Measurements from ENCODE around the gene IFNA2.
"Not testable (repeated sequence)": the region's sequence is repeated elsewhere in the genome, so short reads cannot be mapped to it uniquely, and the experiment has no call there.

The IFNA2 gene
- 0 reads per million in 2 donors for total RNA-seq

DNA sequence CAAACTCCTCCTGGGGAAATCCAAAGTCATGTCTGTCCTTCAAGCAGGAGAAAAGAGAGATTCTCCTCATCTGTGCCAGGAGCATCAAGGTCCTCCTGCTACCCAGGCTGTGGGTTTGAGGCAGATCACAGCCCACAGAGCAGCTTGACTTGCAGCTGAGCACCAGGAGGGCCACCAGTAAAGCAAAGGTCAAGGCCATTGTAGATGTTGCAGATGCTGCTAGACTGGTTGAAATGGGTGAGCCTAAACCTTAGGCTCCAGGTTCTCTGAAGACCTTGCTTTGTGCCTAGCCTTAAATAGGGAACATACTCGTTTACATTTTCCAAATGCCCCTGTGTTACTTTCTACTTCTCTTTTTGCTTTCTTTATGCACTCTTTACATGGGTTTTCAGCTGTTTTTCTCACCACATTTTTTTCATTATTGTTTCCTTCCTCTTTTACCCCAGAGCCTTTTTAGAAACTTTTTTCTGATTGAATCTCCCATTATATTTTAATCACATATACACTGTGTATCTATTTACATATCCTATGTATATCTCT is at the start of gene IFNA2:
IFNA2 (minus strand) TSS at position 268 of the 540 bp plus-strand sequence; CDS start at position 199, 69 bp downstream.
- DNase-seq, result no peak

DNA sequence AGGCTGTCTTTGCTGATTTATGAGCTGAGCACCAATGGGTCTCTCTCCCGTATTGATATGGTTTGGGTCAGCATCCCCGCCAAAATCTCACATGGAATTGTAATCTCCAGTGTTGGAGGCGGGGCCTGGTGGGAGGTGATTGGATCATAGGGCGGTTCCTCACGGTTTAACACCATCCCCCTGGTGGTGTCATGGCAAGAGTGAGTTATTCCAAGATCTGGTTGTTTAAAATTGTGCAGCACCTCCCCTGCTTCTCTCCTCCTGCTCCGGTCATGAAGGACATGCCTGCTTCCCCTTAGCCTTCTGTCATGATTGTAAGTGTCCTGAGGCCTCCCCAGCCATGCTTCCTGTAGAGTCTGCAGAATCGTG is 49.8 kb upstream of the IFNA2 start:
- not testable (repeated sequence) for DNase-seq

DNA sequence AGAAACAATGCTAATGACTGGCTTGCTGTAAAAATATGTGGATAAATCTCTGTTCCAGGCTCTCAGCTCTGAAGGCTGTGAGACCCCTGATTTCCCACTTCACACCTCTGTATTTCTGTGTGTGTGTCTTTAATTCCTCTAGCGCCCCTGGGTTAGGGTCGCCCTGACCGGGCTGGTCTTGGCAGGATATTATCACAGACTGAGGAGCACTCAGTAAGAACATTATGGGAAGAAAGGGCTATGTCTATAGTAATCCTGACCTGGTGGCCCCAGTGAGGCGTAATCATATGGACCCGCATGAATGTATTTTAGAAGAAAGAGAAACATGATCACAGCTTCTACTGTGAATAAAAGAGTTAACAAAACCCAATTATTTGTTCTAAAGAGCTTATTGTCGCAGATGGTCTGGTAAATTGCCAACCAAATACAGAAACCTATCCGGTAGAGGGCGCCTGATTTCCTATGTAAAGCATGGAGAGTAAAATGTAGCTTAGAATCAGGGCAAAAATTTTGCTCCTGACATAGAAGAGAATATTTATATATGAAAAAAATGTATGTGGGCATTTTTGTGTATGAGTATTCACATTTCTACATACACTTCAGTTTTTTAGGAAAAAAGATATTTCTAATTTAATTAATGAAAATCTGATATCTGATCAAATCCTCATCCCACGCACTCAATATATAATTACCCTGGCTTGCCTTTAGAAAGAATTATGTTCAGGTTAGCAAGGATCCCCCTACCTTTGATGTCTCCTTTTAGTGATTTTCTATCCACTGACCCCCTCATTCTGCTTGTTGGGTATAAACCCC is 49.2 kb upstream of the IFNA2 start:
- DNase-seq, result no peak

DNA sequence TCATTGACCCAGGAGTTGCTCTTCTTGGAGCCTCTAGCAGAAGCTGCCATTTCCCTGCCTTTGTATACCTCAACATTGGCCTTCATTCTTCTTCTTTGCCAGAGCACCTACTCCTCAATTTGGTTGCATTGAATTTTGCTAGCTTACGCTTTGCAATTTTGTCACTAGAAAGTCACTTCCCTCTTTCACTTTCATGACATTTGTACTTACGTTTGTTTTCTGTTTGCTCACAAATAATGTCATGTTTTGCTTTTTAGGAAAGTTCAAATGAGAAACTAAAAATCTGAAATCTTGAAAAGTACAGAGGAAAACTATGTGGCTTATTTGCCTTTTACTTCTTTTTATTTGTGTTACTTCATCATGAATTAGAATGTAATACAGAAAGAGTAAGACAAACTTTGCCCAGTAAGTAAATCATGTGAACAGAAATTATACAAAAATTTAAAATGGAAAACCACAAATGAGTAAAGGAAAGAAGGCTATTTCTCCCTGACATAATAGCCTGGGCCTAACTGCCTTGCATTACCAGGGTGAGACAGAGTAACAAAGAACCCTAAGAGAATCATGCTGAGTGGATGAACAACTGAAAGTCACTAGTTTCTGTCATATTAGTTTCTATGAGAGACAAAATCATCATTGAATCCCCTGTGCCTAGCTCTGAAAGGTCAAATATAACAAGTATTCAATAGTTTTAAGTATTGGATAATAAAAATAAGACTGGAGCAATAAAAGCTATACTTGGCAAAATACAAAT is 47.7 kb upstream of the IFNA2 start:
- no peak for DNase-seq

DNA sequence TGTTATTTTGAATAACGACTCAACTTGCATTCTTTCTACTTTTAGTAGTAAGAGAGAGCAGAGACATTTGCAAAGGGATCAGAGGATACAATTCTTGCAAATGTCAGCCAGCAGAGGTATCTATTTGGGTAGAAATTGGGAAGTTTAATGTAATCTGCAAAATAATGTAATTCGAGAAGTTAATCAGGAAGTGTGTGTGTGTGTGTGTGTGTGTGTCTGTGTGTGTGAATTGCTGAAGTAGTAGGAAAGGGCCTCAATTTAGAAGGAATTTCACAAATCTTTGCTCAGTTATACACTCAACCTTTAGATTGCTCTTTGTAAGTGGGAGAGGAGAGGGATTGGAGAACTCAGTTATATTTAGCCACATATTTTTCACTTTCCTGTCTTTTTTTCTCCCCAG is 44.0 kb upstream of the IFNA2 start:
- DNase-seq, result no peak

DNA sequence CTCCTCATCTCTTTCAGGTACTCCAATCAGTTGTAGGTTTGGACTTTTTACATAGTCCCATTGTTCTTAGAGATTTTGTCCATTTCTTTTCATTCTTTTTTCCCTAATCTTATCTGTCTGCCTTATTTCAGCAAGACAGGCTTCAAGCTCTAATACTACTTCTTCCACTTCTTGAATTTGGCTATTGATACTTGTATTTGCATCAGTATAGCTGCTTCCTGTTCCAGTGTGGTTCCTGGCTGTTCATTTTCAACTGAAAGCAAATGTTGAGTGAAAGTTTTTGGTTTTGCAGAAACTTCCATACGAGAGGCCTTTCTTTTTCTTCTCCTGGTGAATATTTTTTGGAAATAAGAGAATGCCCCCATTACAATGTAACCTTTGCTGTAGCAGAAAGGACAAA is 43.0 kb upstream of the IFNA2 start:
- DNase-seq, result no peak

DNA sequence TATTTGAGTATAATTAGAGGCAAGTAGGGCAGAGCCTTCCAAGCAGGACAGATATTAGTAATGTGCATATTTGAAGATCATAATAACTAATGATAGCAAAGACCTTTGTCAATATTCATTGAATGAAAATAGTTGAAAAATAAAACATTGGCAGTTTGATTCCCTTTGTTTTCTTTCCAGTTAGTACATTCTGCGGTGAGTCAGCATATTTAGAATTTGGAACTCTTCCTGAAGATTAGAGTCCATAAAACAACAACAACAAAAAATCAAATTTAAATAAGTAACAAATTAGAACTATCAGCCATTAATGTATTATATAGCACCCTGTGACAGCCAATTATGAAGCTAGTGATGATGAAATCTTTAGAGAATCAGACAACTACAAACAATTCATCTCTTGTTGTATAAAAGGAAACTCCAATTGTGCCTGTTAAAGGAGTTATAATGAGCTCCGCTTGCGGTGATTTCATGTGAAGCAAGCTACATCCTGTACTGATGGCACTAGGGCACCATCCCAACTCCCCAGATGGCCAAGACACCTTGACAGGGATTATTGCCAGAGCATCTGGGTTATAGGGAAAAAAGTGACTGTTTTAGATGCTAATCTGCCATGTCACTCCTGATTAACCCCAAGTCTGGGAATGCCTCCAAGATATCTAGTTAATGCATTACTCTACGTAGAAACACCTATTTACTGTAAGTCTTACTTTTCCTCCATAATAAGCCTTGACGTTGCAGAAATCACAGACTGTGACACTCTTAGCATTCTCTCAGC is 30.5 kb upstream of the IFNA2 start:
- no peak for DNase-seq

DNA sequence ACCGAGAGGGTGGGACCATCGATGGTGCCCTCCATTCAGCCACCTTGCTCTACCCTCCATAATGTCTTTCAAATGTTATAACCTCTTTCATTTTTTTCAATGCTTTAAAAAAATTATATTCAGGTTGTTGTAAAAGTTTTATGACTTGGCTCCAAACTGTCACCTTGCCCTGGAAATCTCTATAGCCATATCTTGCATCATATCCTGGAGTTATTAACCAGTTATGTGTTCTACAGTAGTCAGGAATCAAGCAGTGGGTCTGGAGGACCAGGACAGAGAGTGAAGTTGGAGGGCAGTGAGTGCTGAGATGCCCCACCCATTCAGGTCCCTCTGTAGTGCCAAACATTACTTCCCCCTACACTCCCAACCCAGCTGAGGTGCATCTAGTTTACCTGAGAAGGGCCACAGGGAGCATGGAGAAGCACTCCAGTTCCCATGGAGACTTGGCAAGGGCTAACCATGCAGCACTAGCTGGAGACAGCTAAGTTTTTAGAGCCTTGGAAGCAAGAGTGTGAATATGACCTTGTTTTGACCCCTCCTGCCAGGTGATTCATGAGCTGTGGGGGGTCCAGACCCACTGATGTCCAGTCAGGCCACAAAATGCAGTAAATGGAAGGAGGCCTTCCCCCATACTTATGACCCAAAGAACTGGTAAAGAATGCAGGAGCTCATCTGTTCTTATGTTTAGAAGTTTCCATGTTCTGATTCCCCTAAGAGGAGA is 29.2 kb upstream of the IFNA2 start:
- no peak for DNase-seq

DNA sequence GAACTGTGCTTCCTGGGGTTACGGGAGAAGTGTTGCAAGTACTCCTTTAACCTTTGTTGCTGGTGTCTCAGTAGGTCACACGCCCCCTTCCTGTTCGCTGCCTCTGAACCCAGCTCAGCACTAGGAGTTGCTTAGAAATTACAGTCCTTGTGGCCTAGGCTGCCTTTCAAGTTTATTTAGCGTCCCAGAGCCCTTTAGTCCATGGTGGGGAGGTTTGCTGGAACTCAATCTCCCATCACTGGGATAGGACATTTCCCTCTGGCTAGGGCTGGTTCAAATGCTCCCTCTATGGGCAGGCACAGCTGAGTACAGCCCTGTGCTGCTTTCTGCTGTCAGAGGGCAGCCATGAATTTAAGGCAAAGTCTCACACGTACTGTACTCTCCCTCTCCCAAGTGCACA is 28.4 kb upstream of the IFNA2 start:
- no peak for DNase-seq

DNA sequence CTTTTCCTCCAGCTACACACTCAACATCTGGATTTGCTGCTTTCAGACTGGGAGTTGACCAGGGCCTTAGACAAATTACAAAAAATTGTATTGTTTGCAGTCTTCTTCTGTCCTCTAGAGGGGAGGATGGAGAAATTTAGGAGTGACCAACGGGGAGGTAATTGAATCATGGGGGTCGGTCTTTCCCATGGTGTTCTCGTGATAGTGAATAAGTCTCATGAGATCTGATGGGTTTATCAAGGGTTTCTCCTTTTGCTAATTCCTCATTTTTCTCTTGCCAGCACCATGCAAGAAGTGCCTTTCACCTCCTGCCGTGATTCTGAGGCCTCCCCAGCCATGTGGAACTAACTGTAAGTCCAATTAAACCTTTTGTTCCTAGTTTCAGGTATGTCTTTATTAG is 28.0 kb upstream of the IFNA2 start:
- DNase-seq, result no peak

DNA sequence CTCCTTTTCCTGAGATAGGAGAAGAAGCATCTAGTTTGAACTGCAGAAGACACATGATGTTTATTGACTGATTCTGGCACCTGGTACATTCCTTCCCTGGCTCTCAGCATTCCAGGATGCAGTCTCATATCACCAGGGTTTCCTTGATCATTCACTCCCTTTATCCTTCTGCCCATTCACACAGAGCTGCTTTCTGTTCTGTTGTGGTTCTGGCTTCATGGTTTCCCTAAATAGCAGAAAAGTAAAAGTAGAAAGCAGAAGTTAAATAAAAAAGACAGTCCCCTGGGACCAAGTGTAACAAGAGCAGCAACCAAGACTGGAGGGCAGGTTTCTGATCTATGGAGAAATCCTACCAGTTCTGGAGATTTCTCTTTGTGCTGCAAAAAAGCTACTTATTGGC is 26.9 kb upstream of the IFNA2 start:
- no peak for DNase-seq

DNA sequence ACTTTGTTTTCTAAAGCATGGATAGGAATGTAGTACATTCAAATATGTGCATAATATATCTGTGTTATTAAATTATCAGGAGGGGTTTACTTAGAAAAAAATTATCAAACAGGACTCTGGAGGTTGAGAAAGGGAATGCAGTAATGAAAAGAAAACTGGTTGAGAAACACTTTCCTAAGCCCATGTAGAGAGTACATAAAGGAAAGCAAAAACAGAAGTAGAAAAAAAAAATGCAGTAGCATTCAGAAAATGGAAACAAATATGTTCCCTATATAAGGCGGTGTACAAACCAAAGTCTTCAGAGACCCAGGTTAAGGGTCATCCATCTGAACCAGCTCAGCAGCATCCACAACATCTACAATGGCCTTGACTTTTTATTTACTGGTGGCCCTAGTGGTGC is 23.6 kb upstream of the IFNA2 start, which contains the start of gene IFNA8:
IFNA8 (plus strand) TSS at position 301 of the 400 bp plus-strand sequence; CDS start at position 361, 60 bp downstream.
- no peak for DNase-seq

DNA sequence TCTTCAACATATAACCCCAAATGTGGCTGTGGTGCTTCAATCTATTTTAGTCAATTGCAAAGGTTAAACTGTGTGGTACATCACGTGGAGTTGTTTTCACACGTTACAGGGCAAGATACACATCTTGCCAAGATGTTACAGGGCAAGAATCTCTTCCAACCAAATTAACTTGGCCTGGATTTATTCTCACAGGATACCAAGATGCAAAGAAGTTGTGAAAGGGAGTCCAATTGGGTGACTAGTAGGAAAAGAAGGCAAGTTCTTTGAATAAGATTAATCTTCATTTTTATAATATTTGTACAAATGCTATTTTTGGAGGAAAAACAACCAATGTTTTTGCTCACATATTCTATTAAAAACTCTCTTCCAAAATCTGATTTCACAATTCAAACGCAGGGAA is 18.9 kb upstream of the IFNA2 start:
- no peak for DNase-seq

DNA sequence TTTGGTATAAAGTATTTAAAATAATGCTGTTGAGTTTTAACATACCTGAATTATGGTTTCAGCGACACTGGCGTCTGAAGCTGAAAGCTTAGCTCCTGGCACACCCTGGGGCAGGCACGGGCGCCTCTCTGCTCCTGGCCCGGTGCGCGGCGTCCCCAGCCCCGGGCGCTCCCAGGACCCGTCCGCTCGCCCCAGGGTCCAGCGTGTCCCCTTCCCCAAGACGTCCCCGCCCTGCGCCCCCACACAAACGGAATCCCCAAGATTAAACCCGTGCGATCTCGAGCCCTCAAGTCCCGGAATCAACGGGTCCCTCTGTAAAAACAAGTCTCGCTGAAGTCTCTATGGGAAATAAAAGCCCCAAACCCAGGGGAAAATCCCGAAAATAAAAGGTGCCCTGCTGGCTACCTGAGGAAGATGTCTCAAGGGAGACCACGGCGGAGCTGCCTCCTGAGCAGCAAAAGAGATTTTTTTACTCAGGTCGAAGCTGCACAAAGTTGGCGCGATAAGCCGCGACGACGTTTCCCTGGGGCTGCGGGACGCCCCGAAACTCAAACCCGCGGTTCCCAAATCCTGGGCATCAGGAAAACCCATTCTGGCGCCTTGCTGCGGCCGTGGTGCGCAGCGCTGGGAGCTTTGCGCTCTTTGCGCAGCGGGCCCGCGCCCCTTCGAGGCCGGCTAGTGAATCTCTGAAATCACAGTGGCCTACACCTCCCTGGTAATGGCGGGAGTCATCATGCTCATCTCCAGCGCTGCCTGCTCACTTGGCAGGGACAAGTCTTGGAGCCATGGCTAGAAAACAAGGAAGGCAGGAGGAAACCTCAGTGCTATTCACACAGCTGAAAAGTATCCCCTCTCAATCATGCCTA is 17.4 kb upstream of the IFNA2 start:
- DNase-seq, result no peak

DNA sequence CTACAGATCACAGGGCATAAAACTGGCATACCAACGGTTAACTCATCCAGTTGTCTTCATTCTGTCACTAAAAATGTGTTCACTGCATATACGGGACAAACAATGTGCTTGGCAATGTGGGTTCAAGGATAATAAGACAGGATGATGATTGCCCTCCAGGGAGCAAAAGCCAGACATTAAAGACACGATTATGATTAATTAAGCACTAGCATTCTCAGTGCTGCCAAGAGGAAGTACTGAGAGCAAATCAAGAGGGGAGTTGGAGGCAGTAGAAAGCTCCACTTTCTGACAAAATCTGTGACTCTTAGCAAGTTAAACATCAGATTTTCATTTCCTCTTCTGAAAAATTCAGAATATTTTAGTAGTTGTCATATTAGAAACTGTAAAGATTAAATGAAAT is 14.8 kb upstream of the IFNA2 start:
- no peak for DNase-seq

DNA sequence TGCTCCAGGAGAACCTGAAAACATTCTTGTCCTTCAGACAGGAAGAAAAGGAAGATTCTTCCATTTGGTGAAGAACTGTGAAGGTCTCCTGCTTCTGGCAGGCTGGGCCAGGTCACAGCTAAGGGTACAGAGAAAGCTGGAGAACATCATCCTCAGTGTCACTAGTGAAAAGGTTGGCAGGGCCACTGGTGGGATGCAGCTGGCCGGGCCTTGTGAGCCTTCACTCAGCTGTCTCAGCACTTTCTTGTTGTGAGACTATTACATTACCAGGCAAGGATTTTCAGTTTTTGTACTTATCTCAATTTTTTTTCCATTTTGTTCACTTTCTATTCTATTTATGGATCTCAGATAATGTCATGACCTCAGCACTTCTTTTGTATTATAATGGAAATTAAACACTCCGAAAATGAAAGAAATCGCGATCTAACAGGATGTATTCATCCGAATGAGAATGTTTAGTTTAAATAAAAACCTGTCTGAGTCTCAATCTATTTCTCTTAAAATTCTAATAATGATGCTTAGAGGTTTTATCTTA is 13.8 kb upstream of the IFNA2 start:
- DNase-seq, result no peak

DNA sequence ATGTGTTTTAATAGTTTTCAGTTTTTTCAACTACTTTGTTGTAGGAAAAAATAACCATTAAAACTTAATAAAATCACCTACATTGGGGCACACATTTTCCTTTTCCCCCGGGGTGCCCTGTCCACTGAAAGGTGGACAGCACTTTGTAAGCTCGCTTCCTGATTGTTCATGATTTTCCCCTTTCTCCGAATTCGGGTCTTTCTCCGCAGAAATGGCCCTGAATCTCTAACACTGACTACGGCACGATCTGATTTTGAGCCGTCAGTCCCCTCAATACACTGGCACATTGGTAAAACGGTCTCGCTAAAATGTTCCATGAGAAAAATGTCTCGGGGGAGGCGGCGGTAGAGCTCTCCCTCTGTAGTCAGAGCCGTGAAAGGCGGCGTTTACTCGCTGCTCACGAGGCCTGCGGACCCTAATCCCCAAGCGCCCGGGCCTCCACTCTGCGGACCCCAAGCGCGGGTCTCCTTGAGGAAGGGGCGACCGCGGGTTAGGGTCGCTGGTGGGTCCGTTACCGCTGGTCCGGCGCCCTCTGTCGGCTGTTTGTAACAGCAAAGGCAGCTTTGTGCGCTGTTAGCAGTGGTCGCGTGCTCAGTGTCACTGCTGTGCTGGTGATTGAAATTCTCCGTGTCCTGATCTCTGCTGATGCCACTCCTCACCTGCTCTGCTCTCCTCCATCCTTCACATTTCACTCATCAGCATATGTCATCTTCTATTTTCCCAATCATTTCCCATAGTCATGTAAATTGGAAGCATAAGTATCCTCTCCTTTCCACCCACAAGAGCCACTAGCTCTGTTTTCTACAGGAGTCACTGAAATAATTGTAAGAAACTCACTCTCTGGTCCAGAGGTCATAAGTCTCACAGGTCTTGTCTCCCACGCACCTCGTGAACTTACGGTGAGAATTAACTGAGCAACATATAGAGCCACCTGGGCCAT is 10.8 kb upstream of the IFNA2 start:
- DNase-seq, result no peak

DNA sequence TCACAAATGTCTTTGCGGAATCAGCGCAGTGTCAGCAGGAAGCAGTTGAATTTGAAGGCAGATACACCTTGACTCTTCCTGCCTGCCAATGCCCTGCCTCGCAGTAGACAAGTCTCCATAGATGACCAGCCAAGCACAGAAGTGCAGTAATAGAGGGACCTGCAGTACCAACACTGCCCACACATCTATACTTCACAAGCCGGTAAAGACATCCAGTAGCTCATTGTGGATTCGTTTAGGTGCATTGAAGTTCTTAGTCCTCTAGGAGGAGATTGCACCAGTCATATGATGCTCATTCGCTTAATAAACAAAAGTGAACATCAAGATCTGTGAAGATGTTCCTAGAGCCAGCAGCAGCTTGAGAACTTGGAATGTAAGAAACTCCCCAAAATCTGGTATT is 7.1 kb upstream of the IFNA2 start:
- DNase-seq, result no peak

DNA sequence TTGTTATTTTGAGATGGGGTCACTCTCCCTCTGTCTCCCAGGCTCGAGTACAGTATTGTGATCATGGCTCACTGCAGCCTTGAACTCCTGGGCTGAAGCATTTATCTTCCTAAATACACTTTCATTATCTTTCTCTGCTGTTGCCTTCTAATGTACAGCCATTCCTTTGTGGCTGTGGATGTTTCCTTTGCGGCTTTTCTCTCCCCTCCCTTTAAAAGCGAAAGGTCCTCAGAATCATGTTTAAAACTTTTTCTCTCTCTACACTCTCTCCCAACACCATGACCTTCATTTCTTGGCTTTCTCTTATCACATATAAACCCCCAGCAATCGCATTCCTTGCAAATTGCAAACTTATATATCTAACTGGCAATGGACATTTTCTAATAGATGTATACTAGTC is 1.6 kb downstream of the IFNA2 start:
- DNase-seq, result no peak

Data from activated gamma-delta T cell (primary cell).